H9 (cell line): ENCODE measurements around the gene ROBO3. TPM values are rescaled to one million over a fixed set of nuclear protein-coding genes. Genes with fewer than 3 reads are reported as not detected.

Experiments used
- DNase-seq: peaks from one replicate; pipeline ENCODE4 v3.0.0-alpha.2; 2017
- H2AFZ ChIP-seq: one replicate; pipeline ENCODE4 v1.6.1; 2013; ENCODE audit warnings: mild to moderate bottlenecking, low read length, control low read depth, moderate library complexity
- H2AK5ac ChIP-seq: 2 replicates; pipeline ENCODE4 v1.6.1; 2013; ENCODE audit warnings: low read length, control low read depth, mixed read lengths; ENCODE audit not compliant: insufficient read length
- H2BK120ac ChIP-seq: one replicate; pipeline ENCODE4 v1.6.1; 2013; ENCODE audit warnings: low read depth, mild to moderate bottlenecking, low read length, control low read depth, inconsistent platforms; ENCODE audit not compliant: poor library complexity, severe bottlenecking
- H2BK12ac ChIP-seq: 2 replicates; pipeline ENCODE4 v1.6.1; 2013; ENCODE audit warnings: low read length, control low read depth, mixed read lengths, low read depth; ENCODE audit not compliant: insufficient read length
- H2BK15ac ChIP-seq: 2 replicates; pipeline ENCODE4 v1.6.1; 2013; ENCODE audit warnings: low read depth, low read length, control low read depth
- H2BK20ac ChIP-seq: one replicate; pipeline ENCODE4 v1.6.1; 2013; ENCODE audit warnings: low read depth, mild to moderate bottlenecking, low read length, control low read depth, inconsistent platforms; ENCODE audit not compliant: poor library complexity, severe bottlenecking
- H2BK5ac ChIP-seq: 2 replicates; pipeline ENCODE4 v1.6.1; 2013; ENCODE audit warnings: low read length, control low read depth, mixed read lengths; ENCODE audit not compliant: insufficient read length
- H3K14ac ChIP-seq: 2 replicates; pipeline ENCODE4 v1.6.1; 2013; ENCODE audit warnings: low read length, control low read depth; ENCODE audit not compliant: insufficient read depth
- H3K18ac ChIP-seq: 2 replicates; pipeline ENCODE4 v1.6.1; 2013; ENCODE audit warnings: low read depth, mild to moderate bottlenecking, mixed read lengths, low read length, control low read depth; ENCODE audit not compliant: insufficient read length
- H3K23ac ChIP-seq: 2 replicates; pipeline ENCODE4 v1.6.1; 2013; ENCODE audit warnings: low read length, control low read depth, mixed read lengths, low read depth; ENCODE audit not compliant: insufficient read length
- H3K23me2 ChIP-seq: 2 replicates; pipeline ENCODE4 v1.6.1; 2013; ENCODE audit warnings: low read depth, mild to moderate bottlenecking, mixed read lengths, low read length, control low read depth; ENCODE audit not compliant: insufficient read length, poor library complexity, severe bottlenecking
- H3K27ac ChIP-seq: 2 replicates; pipeline ENCODE4 v1.5.1; 2013; ENCODE audit warnings: low read length, control low read depth, mixed read lengths, low read depth; ENCODE audit not compliant: insufficient read length
- H3K27me3 ChIP-seq: 2 replicates; pipeline ENCODE4 v1.6.1; 2013; ENCODE audit warnings: low read length, control low read depth, inconsistent platforms; ENCODE audit not compliant: insufficient read depth
- H3K4ac ChIP-seq: 2 replicates; pipeline ENCODE4 v1.6.1; 2013; ENCODE audit warnings: low read depth, mild to moderate bottlenecking, control low read depth, inconsistent platforms, low read length, moderate library complexity
- H3K4me1 ChIP-seq: 2 replicates; pipeline ENCODE4 v1.6.1; 2013; ENCODE audit warnings: low read length, control low read depth, inconsistent platforms; ENCODE audit not compliant: insufficient read depth
- H3K4me2 ChIP-seq: 2 replicates; pipeline ENCODE4 v1.6.1; 2013; ENCODE audit warnings: low read length, control low read depth, mixed read lengths; ENCODE audit not compliant: insufficient read length, insufficient read depth
- H3K56ac ChIP-seq: 2 replicates; pipeline ENCODE4 v1.6.1; 2013; ENCODE audit warnings: low read depth, mild to moderate bottlenecking, mixed read lengths, low read length, control low read depth; ENCODE audit not compliant: insufficient read length
- H3K79me1 ChIP-seq: 2 replicates; pipeline ENCODE4 v1.6.1; 2013; ENCODE audit warnings: low read depth, mild to moderate bottlenecking, moderate library complexity, low read length, control low read depth, inconsistent platforms; ENCODE audit not compliant: insufficient read depth, poor library complexity, severe bottlenecking
- H3K79me2 ChIP-seq: 2 replicates; pipeline ENCODE4 v1.6.1; 2013; ENCODE audit warnings: low read length, control low read depth, inconsistent platforms; ENCODE audit not compliant: insufficient read depth
- H3K9ac ChIP-seq: 2 replicates; pipeline ENCODE4 v1.6.1; 2013; ENCODE audit warnings: low read length, control low read depth, mixed read lengths; ENCODE audit not compliant: insufficient read length; ENCODE audit errors: extremely low read depth
- H3K9me3 ChIP-seq: one replicate; pipeline ENCODE4 v1.6.1; 2013; ENCODE audit warnings: low read depth, low read length, inconsistent platforms; ENCODE audit not compliant: control insufficient read depth
- H3T11ph ChIP-seq: one replicate; pipeline ENCODE4 v1.6.1; 2013; ENCODE audit warnings: mild to moderate bottlenecking, low read length, control low read depth, inconsistent platforms
- H4K20me1 ChIP-seq: one replicate; pipeline ENCODE4 v1.6.1; 2013; ENCODE audit not compliant: control insufficient read depth, insufficient read length, insufficient read depth
- H4K5ac ChIP-seq: 2 replicates; pipeline ENCODE4 v1.6.1; 2013; ENCODE audit warnings: low read depth, mild to moderate bottlenecking, mixed read lengths, low read length, control low read depth; ENCODE audit not compliant: insufficient read length
- H4K8ac ChIP-seq: replicated peaks from 2 replicates; pipeline ENCODE4 v1.6.1; 2013; ENCODE audit warnings: low read length, control low read depth, mixed read lengths, low read depth; ENCODE audit not compliant: insufficient read length
- H4K91ac ChIP-seq: 2 replicates; pipeline ENCODE4 v1.6.1; 2013; ENCODE audit warnings: low read depth, mild to moderate bottlenecking, moderate library complexity, mixed read lengths, low read length, control low read depth; ENCODE audit not compliant: insufficient read length
- H3K27ac Mint-ChIP-seq, 3 experiments: 2 replicates in 2 of 3; 3 replicates in 1 of 3; pipeline ENCODE4 v1.8.0; 2020 to 2021; ENCODE audit warnings: mixed read lengths in 3 of 3, mild to moderate bottlenecking in 1 of 3, moderate library complexity in 1 of 3
- H3K27me3 Mint-ChIP-seq: 2 replicates; pipeline ENCODE4 v1.8.0; 2021; ENCODE audit warnings: low read depth, mild to moderate bottlenecking, moderate library complexity, mixed read lengths
- H3K36me3 Mint-ChIP-seq, 3 experiments: 2 replicates in 2 of 3; 3 replicates in 1 of 3; pipeline ENCODE4 v1.8.0; 2020 to 2021; ENCODE audit warnings: low read depth in 3 of 3, mixed read lengths in 3 of 3; ENCODE audit not compliant: insufficient read depth in 1 of 3
- H3K4me1 Mint-ChIP-seq, 2 experiments: 2 replicates each; pipeline ENCODE4 v1.8.0; 2020; ENCODE audit warnings: mixed read lengths in 2 of 2
- H3K4me3 Mint-ChIP-seq, 2 experiments: 2 replicates in 1 of 2; 3 replicates in 1 of 2; pipeline ENCODE4 v1.8.0; 2020 to 2021; ENCODE audit warnings: mild to moderate bottlenecking in 2 of 2, mixed read lengths in 2 of 2, moderate library complexity in 1 of 2
- H3K9me3 Mint-ChIP-seq, 2 experiments: 2 replicates in 1 of 2; 3 replicates in 1 of 2; pipeline ENCODE4 v1.8.0; 2020; ENCODE audit warnings: mild to moderate bottlenecking in 2 of 2, mixed read lengths in 2 of 2, moderate library complexity in 1 of 2
- CTCF ChIP-seq: fragments of 200-600 bp; sonication (generic); conservative IDR thresholded peaks from 3 replicates; pipeline ENCODE4 v1.8.0; 2021; ENCODE audit warnings: antibody characterized with exemption, mild to moderate bottlenecking
- WGBS: extraction: QIAGEN DNeasy Blood & Tissue Kit; methylation state at CpG from one replicate; pipeline ENCODE4 v1.1.7; 2013; ENCODE audit warnings: missing lambda C conversion rate, low lambda C conversion rate, mixed read lengths; ENCODE audit not compliant: insufficient read length; ENCODE audit errors: extremely low coverage; 5-methylcytosine and 5-hydroxymethylcytosine counted together
- total RNA-seq: library from RNA; stranded (reverse); gene quantifications from 2 replicates; pipeline ENCODE4 v1.2.1, GENCODE V29; 2021

Gene ROBO3
- total RNA-seq, 1 experiment from 2014 or later, result 12.6 TPM

DNA sequence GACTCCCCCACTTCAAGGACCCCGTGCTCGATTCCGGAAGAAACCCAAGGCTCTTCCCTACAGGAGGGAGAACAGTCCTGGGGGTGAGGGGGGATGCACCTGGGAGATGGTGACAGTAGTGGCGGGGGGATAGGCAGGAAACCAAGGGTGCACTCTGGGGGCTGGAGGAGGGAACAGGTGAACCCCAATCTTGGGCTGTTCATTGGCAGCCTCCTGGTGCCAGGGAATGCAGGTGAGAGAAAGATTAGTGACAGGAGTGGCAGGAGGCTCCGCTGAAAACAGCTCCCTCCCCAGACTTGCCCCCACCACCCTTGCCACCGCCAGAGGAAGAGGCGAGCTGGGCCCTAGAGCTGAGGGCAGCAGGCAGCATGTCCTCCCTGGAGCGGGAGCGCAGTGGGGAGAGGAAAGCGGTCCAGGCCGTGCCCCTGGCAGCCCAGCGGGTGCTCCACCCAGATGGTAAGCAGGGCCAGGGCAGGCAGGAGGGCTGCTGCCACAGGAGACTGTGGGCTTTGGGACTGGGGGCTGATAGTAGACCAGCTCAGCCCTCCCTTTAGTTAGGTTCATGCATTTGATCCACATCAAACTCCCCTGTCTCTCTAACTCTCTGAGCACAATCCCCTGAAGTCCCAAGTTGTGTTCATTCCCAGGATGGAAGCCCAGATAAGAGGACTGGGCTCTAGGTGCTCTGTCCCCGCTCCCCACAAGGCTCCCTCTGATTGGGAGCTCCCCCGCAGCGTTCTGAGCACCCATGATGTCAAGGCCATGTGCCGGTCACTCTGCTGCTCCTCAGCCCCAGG is 14.5 kb downstream of the ROBO3 start:
- H3K9me3 ChIP-seq, result no peaks in the 10 kb centered on the region
- no CpG with 5 or more reads among the region's 16 CpGs for WGBS

More for the DNA sequence above, 14.5 kb downstream of the ROBO3 start:
- no peak overlapping the region for H2BK5ac ChIP-seq
- no peaks in the 10 kb centered on the region for H3K4me1 ChIP-seq
- H2BK12ac ChIP-seq, result no peak overlapping the region
- no peak overlapping the region for H4K5ac ChIP-seq
- H2BK120ac ChIP-seq, result no peak overlapping the region
- H3K23ac ChIP-seq, result no peak overlapping the region
- H3K23me2 ChIP-seq, result peaks cover 6% of the 10 kb centered on the region
- peaks cover 6% of the 10 kb centered on the region; the same call in 1 of the 2 replicates for H3K27me3 ChIP-seq
- H3K4ac ChIP-seq, result no peak overlapping the region
- no peaks in the 10 kb centered on the region; a peak in 1 of 7 replicates for H3K36me3 Mint-ChIP-seq
- H3T11ph ChIP-seq, result no peak overlapping the region
- no peak overlapping the region for H3K56ac ChIP-seq
- H2AFZ ChIP-seq, result no peak overlapping the region
- peaks cover 0 to 3% of the 10 kb centered on the region in 2 experiments; a peak in 1 of 5 replicates for H3K9me3 Mint-ChIP-seq
- H2BK20ac ChIP-seq, result no peak overlapping the region
- no peak overlapping the region for H3K4me2 ChIP-seq
- no peak overlapping the region for H2AK5ac ChIP-seq
- H3K79me2 ChIP-seq, result no peaks in the 10 kb centered on the region
- DNase-seq, result peak; percentile 9
- peak overlapping the region in 1 of 3 experiments; percentile 68; a peak in 1 of 7 replicates for H3K27ac Mint-ChIP-seq
- peaks cover 18% of the 10 kb centered on the region for H3K27me3 Mint-ChIP-seq
- H3K14ac ChIP-seq, result no peak overlapping the region
- no peak overlapping the region for H2BK15ac ChIP-seq
- TF ChIP-seq CTCF, result no peak
- H3K4me3 Mint-ChIP-seq, result no peak overlapping the region
- H3K79me1 ChIP-seq, result no peaks in the 10 kb centered on the region
- H4K91ac ChIP-seq, result no peak overlapping the region
- no peak overlapping the region for H3K27ac ChIP-seq
- no peaks in the 10 kb centered on the region for H4K20me1 ChIP-seq
- no peak overlapping the region for H4K8ac ChIP-seq
- H3K4me1 Mint-ChIP-seq, result peaks cover 20 to 29% of the 10 kb centered on the region in 2 experiments
- H3K9ac ChIP-seq, result no peak overlapping the region
- no peak overlapping the region for H3K18ac ChIP-seq
